Measurements from ENCODE around the gene BCAS3.
A peak's percentile ranks its signal among the peaks of the same experiment; 100 is the strongest.

BCAS3 gene

DNA sequence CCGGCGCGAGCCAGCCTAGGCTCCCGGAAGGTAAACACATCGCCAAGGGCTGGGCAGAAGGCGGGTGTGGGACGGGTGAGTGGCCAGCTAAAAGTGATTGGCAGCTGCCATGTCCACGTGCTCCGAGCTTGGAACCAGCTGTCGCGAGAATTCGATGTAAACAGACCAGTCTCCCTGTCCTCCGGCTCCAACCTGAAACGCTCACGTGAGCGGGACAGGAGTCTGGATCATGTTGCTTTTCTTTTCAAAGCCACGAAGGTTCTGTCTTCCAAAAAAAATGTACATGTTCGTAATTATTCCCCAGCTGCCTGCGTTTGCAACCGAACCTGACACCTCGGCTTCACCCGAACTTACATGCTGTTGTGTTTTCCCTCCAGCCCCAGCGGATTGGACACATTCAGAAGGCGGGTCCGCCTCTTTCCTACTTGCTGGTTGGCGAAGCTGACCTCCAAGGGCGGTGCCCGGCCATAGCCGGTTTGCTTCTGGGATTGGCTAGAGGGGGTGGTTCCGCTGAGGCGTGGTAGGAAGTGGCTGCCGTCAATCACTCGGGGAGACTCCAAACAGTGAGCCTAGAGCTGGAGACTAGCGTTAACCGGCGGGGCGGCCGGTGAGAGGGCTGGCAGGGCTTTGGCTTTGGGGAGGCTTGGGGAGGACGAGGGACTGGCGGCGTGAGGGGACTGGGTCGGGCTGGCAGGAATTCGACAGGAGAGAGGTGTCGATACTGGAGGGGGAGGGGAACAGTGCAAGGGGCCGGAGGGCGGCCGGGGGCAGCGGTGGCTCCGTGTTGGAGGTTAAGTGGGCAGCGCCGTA, at the start of gene BCAS3:
Gene BCAS3, plus strand, starts transcription at position 544 of the 810 bp plus-strand sequence.
- Mint-ChIP-seq H3K9me3 (peaks cover 3% of the 10 kb centered on the region), H3K27ac (peak within 1 kb of the TSS; percentile 90), H3K4me3 (peak within 1 kb of the TSS; percentile 100), H3K36me3 (ENCODE audit: low read depth) (no peaks in the 10 kb centered on the region), H3K4me1 (ENCODE audit: low read depth) (peaks cover 19% of the 10 kb centered on the region), H3K27me3 (no peaks in the 10 kb centered on the region)

DNA sequence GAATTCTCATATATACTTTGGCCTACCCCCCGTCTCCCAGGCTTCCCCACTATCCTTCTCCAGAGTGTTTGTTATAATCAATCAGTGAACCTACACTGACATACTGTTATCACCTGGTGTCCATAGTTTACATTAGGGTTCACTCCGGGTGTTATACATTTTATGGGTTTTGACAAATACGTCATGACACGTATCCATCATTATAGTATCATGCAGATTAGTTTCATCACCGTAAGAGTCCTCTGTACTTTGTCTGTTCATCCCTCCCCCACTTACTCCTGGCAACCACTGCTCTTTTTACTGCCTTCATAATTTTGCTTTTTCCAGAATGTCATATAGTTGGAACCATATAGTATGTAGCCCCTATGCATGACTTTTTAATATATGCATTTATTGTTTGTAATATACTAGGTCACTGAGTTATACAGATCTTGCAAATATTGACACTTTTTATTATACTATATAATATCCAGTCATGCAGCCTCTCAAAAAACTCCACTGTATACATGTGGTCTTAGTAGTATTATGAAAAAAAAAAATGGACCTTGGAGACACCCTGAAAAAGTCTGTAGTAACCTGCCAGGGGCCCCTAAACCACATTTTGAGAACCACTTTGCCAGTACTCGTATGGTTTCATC, 49.3 kb upstream of the BCAS3 start:
- H3K9me3 Mint-ChIP-seq, result no peaks in the 10 kb centered on the region

DNA sequence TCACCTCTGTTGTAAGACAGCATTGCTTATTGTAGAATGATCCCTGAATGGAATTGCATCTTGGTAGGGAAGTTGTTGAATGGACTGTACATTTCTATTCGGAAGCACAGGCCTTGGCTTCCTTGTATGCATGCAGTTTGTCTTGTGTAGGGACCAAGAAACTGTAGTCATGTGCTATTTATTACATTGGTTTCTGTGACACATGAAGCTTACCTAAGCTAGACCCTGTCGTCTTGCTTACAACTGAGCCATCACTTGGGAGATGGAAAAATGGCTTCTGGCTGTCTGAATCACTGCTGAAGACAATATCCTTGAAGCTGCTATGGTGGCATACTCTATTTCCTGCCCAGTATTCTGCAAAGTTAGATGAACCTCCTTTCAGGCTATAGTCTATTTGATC, 48.5 kb upstream of the BCAS3 start:
- Mint-ChIP-seq H3K27ac (no peak overlapping the region), H3K27me3 (no peaks in the 10 kb centered on the region), H3K4me1 (ENCODE audit: low read depth) (peaks cover 8% of the 10 kb centered on the region), H3K4me3 (no peak overlapping the region), H3K36me3 (ENCODE audit: low read depth) (peaks cover 14% of the 10 kb centered on the region), H3K9me3 (no peaks in the 10 kb centered on the region)

More for the DNA sequence above, 49.3 kb upstream of the BCAS3 start:
- Mint-ChIP-seq H3K27me3 (no peaks in the 10 kb centered on the region), H3K36me3 (ENCODE audit: low read depth) (peaks cover 14% of the 10 kb centered on the region), H3K27ac (no peak overlapping the region), H3K4me3 (no peak overlapping the region), H3K4me1 (ENCODE audit: low read depth) (peaks cover 8% of the 10 kb centered on the region)

DNA sequence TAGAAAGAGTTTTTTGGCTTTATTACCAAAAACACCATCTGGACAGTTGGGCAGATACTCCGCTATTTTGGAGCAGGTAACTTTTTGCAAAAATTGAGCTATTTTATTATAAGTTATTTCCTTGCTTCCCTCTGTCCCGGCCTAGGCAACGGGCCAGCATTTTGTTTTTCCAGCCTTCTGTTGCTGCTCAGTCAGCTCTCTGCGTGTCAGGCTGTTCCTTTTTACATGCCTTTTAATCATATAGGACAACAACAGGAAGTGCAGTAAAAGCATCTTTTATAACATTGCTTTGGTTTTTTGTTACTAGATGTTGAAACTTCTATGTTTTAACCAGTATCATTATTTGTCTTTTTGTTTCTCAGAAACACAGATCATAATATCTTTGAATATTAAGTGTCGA, 47.3 kb upstream of the BCAS3 start:
- H3K4me1 Mint-ChIP-seq (ENCODE audit: low read depth), result peaks cover 8% of the 10 kb centered on the region
- H3K27me3 Mint-ChIP-seq, result no peaks in the 10 kb centered on the region
- H3K9me3 Mint-ChIP-seq, result no peaks in the 10 kb centered on the region
- H3K4me3 Mint-ChIP-seq, result no peak overlapping the region
- H3K36me3 Mint-ChIP-seq (ENCODE audit: low read depth), result peaks cover 14% of the 10 kb centered on the region
- no peak overlapping the region for H3K27ac Mint-ChIP-seq

DNA sequence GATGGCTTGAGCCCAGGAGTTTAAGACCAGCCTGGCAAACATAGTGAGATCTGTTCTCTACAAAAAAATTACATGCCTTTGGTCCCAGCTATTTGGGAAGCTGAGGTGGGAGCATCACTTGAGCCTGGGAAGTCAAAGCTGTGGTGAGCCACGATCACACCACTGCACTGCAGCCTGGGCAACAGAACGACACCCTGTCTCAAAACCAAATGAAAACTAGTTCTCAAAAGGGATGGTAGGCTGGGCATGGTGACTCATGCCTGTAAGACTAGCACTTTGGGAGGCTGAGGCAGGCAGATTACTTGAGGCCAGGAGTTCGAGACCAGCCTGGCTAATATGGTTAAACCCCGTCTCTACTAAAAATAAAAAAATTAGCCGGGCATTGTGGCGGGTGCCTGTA, 46.5 kb upstream of the BCAS3 start:
- no peaks in the 10 kb centered on the region for H3K27me3 Mint-ChIP-seq
- H3K4me3 Mint-ChIP-seq, result no peak overlapping the region
- H3K36me3 Mint-ChIP-seq (ENCODE audit: low read depth), result peaks cover 15% of the 10 kb centered on the region
- H3K4me1 Mint-ChIP-seq (ENCODE audit: low read depth), result peaks cover 8% of the 10 kb centered on the region
- H3K27ac Mint-ChIP-seq, result peak overlapping the region; percentile 26
- H3K9me3 Mint-ChIP-seq, result no peaks in the 10 kb centered on the region

DNA sequence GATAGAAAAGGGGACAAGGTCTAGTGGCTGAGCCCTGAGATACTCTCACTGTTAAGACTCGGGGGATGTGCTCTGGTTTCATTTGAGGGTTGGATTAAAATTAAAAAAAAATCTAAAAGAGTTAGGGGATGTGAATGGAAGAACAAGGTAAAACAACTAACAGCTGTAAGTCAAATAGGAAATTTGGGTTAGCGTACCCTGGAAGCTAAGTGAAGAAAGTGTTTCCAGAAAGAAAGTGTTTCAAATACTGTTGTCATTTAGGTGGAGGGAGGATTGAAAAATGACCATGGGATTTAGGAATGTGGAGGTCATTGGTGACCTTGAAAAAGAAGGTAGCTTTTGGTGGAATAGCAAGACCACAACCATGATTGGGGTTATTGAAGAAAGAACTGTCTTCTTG, 40.0 kb upstream of the BCAS3 start:
- Mint-ChIP-seq H3K4me1 (ENCODE audit: low read depth) (peaks cover 8% of the 10 kb centered on the region), H3K9me3 (no peaks in the 10 kb centered on the region), H3K36me3 (ENCODE audit: low read depth) (peaks cover 23% of the 10 kb centered on the region), H3K27ac (no peak overlapping the region), H3K27me3 (no peaks in the 10 kb centered on the region), H3K4me3 (no peak overlapping the region)

DNA sequence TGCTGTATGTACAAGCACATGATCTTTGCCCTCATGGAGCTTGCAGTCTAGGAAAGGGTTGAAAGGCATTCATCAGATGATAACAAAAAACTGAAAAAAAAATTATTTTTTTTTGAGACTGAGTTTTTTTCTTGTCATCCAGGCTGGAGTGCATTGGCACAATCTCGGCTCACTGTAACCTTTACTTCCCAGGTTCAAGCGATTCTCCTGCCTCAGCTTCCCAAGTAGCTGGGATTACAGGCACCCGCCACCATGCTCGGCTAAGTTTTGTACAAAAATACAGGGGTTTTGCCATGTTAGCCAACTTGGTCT, 38.7 kb upstream of the BCAS3 start:
- no peak overlapping the region for H3K4me3 Mint-ChIP-seq
- H3K4me1 Mint-ChIP-seq (ENCODE audit: low read depth), result peaks cover 8% of the 10 kb centered on the region
- peaks cover 23% of the 10 kb centered on the region for H3K36me3 Mint-ChIP-seq (ENCODE audit: low read depth)
- no peaks in the 10 kb centered on the region for H3K9me3 Mint-ChIP-seq
- H3K27ac Mint-ChIP-seq, result no peak overlapping the region
- no peaks in the 10 kb centered on the region for H3K27me3 Mint-ChIP-seq

DNA sequence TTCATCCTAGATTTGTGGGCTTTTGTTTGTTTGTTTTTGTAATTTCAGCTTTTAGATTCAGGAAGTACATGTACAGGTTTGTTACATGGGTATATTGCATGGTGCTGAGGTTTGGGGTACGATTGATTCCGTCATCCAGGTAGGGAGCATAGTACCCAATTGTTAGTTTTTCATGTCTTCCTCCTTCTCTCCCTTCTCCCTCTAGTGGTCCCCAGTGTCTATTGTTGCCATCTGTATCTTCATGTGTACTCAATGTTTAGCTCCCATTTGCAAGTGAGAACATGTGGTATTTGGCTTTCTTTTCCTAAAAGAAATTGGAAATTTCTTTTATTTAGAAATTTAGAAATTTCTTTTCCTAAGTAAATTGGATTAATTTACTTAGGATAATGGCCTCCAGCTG, 37.1 kb upstream of the BCAS3 start:
- Mint-ChIP-seq H3K27ac (no peak overlapping the region), H3K4me3 (no peak overlapping the region), H3K36me3 (ENCODE audit: low read depth) (peaks cover 23% of the 10 kb centered on the region), H3K4me1 (ENCODE audit: low read depth) (peaks cover 8% of the 10 kb centered on the region), H3K27me3 (no peaks in the 10 kb centered on the region), H3K9me3 (no peaks in the 10 kb centered on the region)

DNA sequence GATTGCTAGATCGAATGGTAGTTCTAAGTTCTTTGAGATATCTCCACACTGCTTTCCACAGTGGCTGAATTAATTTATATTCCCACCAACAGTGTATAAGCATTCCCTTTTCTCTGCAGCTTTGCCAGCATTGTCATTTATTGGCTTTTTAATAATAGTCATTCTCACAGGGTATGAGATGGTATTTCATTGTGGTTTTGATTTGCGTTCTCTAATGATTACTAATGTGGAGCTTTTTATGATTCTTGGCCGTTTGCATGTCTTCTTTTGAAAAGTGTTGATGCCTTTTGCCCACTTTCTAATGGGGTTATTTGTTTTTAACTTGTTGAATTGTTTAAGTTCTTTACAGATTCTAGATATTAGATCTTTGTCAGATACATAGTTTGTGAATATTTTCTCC, 36.5 kb upstream of the BCAS3 start:
- Mint-ChIP-seq H3K27ac (no peak overlapping the region), H3K4me3 (no peak overlapping the region), H3K27me3 (no peaks in the 10 kb centered on the region), H3K9me3 (no peaks in the 10 kb centered on the region), H3K4me1 (ENCODE audit: low read depth) (peaks cover 8% of the 10 kb centered on the region), H3K36me3 (ENCODE audit: low read depth) (peaks cover 22% of the 10 kb centered on the region)

DNA sequence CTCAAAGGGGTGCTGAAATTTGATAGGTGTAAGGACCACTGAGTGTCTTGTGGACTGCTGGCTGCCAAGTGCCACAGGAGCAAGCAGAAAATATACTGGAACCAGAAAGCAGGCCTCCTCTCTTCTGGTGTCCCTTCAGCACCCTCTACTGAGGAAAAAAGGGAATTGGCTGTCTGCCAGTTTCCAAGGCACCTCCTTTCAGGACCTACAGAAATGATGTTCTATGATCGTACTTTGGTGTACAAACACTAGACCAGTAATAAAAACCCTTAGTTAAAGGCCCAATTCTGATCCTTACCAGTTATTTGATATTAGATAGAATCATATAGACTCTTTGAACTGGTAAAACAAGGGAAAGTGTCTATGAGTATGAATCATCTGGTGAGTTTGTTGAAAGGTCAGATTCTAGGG, 35.8 kb upstream of the BCAS3 start:
- H3K36me3 Mint-ChIP-seq (ENCODE audit: low read depth), result peaks cover 19% of the 10 kb centered on the region
- H3K27ac Mint-ChIP-seq, result no peak overlapping the region
- peaks cover 8% of the 10 kb centered on the region for H3K4me1 Mint-ChIP-seq (ENCODE audit: low read depth)
- H3K27me3 Mint-ChIP-seq, result no peaks in the 10 kb centered on the region
- H3K9me3 Mint-ChIP-seq, result no peaks in the 10 kb centered on the region
- H3K4me3 Mint-ChIP-seq, result no peak overlapping the region

DNA sequence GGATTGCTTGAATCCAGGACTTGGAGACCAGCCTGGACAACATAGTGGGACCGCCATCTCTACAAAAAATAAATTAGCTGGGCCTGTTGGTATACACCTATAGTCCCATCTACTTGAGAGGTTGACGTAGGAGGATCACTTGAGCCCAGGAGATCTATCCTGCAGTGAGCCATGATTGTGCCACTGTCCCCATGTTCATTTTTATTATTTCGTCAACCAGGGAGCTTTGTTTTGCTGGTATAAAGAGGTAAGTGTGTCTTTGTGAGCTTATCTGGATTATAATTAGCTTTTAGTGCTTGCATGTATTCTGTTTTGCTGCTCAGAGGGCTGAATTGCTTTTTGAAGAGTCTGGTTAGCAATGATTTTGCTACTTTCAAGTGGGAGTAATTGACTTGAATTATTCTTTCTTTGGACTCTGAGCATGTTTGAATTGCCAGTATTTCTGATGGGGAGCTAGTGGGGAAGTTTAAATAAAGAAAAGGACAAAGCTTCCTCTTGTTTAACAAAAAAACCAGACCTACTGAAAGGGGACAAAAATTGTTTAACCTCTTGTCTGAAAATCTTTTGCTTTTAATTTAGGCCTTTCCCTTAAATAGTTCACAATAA, 31.6 kb upstream of the BCAS3 start:
- H3K36me3 Mint-ChIP-seq (ENCODE audit: low read depth), result peaks cover 27% of the 10 kb centered on the region
- no peak overlapping the region for H3K27ac Mint-ChIP-seq
- H3K9me3 Mint-ChIP-seq, result no peaks in the 10 kb centered on the region
- no peaks in the 10 kb centered on the region for H3K27me3 Mint-ChIP-seq
- peaks cover 8% of the 10 kb centered on the region for H3K4me1 Mint-ChIP-seq (ENCODE audit: low read depth)
- no peak overlapping the region for H3K4me3 Mint-ChIP-seq

DNA sequence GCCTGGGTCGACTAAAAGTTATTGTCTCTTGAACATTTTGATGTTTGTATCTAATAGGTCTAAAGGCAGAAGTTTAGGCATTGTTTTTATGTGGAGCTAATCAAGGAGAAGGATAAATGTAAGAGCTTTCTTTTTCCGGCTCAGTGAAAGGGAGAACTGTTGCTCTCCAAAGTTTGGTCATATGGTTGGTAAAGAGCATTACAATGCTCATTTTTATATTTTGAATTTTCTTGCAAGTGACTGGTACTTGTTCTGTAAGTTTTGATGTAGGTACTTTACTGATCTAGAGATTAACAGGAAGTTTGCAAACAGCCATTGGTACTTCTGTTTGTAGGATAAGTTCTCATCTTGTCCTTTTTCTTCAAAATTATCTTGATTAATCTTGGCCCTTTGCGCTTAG, 30.9 kb upstream of the BCAS3 start:
- peaks cover 31% of the 10 kb centered on the region for H3K36me3 Mint-ChIP-seq (ENCODE audit: low read depth)
- no peaks in the 10 kb centered on the region for H3K27me3 Mint-ChIP-seq
- H3K9me3 Mint-ChIP-seq, result no peaks in the 10 kb centered on the region
- no peak overlapping the region for H3K4me3 Mint-ChIP-seq
- no peak overlapping the region for H3K27ac Mint-ChIP-seq
- H3K4me1 Mint-ChIP-seq (ENCODE audit: low read depth), result peaks cover 7% of the 10 kb centered on the region

DNA sequence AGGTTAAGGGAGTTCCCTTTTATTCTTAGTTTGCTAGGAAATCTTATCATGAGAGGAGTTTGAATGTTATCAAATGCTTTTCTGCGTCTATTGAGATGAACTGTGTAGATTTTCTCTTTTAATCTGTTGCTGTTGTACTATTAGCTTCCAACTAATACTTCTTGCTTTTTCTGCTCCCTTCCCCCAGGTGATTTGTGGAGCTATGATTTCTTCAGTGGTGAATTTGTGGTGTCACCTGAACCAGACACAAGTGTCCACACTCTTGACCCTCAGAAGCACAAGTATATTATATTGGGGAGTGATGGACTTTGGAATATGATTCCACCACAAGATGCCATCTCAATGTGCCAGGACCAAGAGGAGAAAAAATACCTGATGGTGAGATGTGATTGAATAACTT, 29.9 kb upstream of the BCAS3 start:
- Mint-ChIP-seq H3K4me3 (no peak overlapping the region), H3K36me3 (ENCODE audit: low read depth) (peaks cover 37% of the 10 kb centered on the region), H3K9me3 (no peaks in the 10 kb centered on the region), H3K27ac (no peak overlapping the region), H3K27me3 (no peaks in the 10 kb centered on the region), H3K4me1 (ENCODE audit: low read depth) (peaks cover 12% of the 10 kb centered on the region)

DNA sequence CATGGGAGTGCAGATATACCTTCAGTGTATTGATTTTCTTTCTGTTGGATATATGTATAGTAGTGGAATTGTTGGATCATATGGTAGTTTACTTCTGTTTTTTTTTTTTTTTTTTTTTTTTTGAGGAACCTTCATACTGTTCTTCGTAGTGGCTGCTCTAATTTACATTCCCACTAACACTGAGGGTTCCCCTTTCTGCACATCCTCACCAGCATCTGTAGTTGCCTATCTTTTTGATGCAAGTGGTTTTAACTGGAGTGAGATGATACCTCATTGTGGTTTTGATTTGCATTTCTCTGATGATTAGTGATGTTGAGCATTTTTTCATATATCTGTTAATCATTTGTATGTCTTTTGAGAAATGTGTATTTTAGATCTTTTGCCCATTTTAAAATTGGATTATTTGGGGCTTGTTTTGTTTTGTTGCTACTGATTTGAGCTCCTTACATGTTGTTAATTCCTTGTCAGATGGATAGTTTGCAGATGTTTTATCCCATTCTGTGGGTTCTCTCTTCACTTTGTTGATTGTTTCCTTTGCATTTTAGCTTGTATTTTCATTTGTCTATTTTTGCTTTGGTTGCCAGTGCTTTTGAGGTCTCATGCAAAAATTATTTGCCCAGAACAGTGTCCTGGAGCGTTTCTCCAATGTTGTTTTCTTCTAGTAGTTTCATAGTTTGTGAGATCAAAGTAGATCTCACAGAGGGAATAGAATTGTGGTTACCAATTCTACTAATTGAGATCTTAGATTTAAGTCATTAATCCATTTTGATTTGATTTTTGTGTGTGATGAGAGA, 25.0 kb upstream of the BCAS3 start:
- Mint-ChIP-seq H3K4me1 (ENCODE audit: low read depth) (peaks cover 26% of the 10 kb centered on the region), H3K36me3 (ENCODE audit: low read depth) (peaks cover 43% of the 10 kb centered on the region), H3K27me3 (no peaks in the 10 kb centered on the region), H3K9me3 (no peaks in the 10 kb centered on the region), H3K27ac (peak overlapping the region; percentile 26), H3K4me3 (no peak overlapping the region)

DNA sequence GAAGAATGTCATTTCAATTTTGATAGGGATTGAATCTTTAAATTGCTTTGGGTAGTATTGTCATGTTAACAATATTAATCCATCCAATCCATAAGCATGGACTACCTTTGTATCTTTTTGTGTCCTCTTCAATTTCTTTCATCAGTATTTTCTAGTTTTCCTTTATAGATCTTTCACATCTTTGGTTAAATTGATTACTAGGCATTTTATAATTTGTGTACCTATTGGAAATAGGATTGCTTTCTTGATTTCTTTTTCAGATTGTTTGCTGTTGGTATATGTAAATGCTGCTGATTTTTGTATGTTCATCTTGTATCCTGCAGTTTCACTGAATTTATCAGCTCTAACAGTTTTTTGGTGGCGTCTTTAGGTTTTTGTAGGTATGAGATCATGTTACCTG, 24.1 kb upstream of the BCAS3 start:
- Mint-ChIP-seq H3K27ac (no peak overlapping the region), H3K36me3 (ENCODE audit: low read depth) (peaks cover 38% of the 10 kb centered on the region), H3K9me3 (no peaks in the 10 kb centered on the region), H3K27me3 (no peaks in the 10 kb centered on the region), H3K4me3 (no peak overlapping the region), H3K4me1 (ENCODE audit: low read depth) (peaks cover 26% of the 10 kb centered on the region)
